Measurements from ENCODE around the gene DHH.

The DHH gene

GRCh38 chr12:49094975-49095365 is 369 bp upstream of the DHH start:
- no peak for TF ChIP-seq PAX5 (IDR thresholded peaks at IDR 0.05; ENCODE audit: insufficient read depth, low read length, severe bottlenecking)
- no peak for TF ChIP-seq TAF1 (IDR thresholded peaks at IDR 0.05; ENCODE audit: low read depth, low read length)
- TF ChIP-seq SPI1 (IDR thresholded peaks at IDR 0.05; ENCODE audit: low read depth, low read length) = no peak
- TF ChIP-seq POLR2A (IDR thresholded peaks at IDR 0.05; ENCODE audit: low read depth, low read length) = no peak
- TF ChIP-seq POU2F2 (IDR thresholded peaks at IDR 0.05; ENCODE audit: low read depth, low read length) = no peak
- no peak for TF ChIP-seq POLR2AphosphoS5 (IDR thresholded peaks at IDR 0.05; ENCODE audit: low read depth, low read length)
- DNase-seq (ENCODE audit: insufficient read length, low spot score) (no peak), FAIRE-seq (no peak)

- no peak for FAIRE-seq
- DNase-seq (ENCODE audit: insufficient read length, low spot score) = no peak
- TF ChIP-seq SPI1 (IDR thresholded peaks at IDR 0.05; ENCODE audit: low read depth, low read length) = no peak
Measured at GRCh38 chr12:49093792-49094159, 825 bp downstream of the DHH start.

- no peak for FAIRE-seq
- DNase-seq (ENCODE audit: insufficient read length, low spot score) = no peak
- no peak for TF ChIP-seq POLR2A (IDR thresholded peaks at IDR 0.05; ENCODE audit: low read depth, low read length)
- no peak for TF ChIP-seq PAX5 (IDR thresholded peaks at IDR 0.05; ENCODE audit: insufficient read depth, low read length, severe bottlenecking)
- no peak for TF ChIP-seq POU2F2 (IDR thresholded peaks at IDR 0.05; ENCODE audit: low read depth, low read length)
- TF ChIP-seq SPI1 (IDR thresholded peaks at IDR 0.05; ENCODE audit: low read depth, low read length) = no peak
- no peak for TF ChIP-seq POLR2AphosphoS5 (IDR thresholded peaks at IDR 0.05; ENCODE audit: low read depth, low read length)
- TF ChIP-seq TAF1 (IDR thresholded peaks at IDR 0.05; ENCODE audit: low read depth, low read length) = no peak
Measured at GRCh38 chr12:49092816-49093406, 1.7 kb downstream of the DHH start.

GRCh38 chr12:49092086-49092815 is 2.4 kb downstream of the DHH start:
- TF ChIP-seq PAX5 (IDR thresholded peaks at IDR 0.05; ENCODE audit: insufficient read depth, low read length, severe bottlenecking) (no peak), POU2F2 (IDR thresholded peaks at IDR 0.05; ENCODE audit: low read depth, low read length) (no peak), SPI1 (IDR thresholded peaks at IDR 0.05; ENCODE audit: low read depth, low read length) (no peak), POLR2AphosphoS5 (IDR thresholded peaks at IDR 0.05; ENCODE audit: low read depth, low read length) (no peak), POLR2A (IDR thresholded peaks at IDR 0.05; ENCODE audit: low read depth, low read length) (no peak), TAF1 (IDR thresholded peaks at IDR 0.05; ENCODE audit: low read depth, low read length) (no peak)
- DNase-seq (ENCODE audit: insufficient read length, low spot score) = no peak
- no peak for FAIRE-seq

- FAIRE-seq = no peak
- no peak for TF ChIP-seq PAX5 (IDR thresholded peaks at IDR 0.05; ENCODE audit: insufficient read depth, low read length, severe bottlenecking)
- no peak for TF ChIP-seq TAF1 (IDR thresholded peaks at IDR 0.05; ENCODE audit: low read depth, low read length)
- no peak for TF ChIP-seq POLR2AphosphoS5 (IDR thresholded peaks at IDR 0.05; ENCODE audit: low read depth, low read length)
- DNase-seq (ENCODE audit: insufficient read length, low spot score) = no peak
Measured at GRCh38 chr12:49091836-49092085, 2.8 kb downstream of the DHH start.

- TF ChIP-seq POLR2AphosphoS5 (IDR thresholded peaks at IDR 0.05; ENCODE audit: low read depth, low read length) (no peak), PAX5 (IDR thresholded peaks at IDR 0.05; ENCODE audit: insufficient read depth, low read length, severe bottlenecking) (no peak), TAF1 (IDR thresholded peaks at IDR 0.05; ENCODE audit: low read depth, low read length) (no peak), SPI1 (IDR thresholded peaks at IDR 0.05; ENCODE audit: low read depth, low read length) (no peak), POLR2A (IDR thresholded peaks at IDR 0.05; ENCODE audit: low read depth, low read length) (no peak), POU2F2 (IDR thresholded peaks at IDR 0.05; ENCODE audit: low read depth, low read length) (no peak)
- DNase-seq (ENCODE audit: insufficient read length, low spot score) (no peak), FAIRE-seq (no peak)
Measured at GRCh38 chr12:49091056-49091835, 3.4 kb downstream of the DHH start.

GRCh38 chr12:49089821-49090773 is 4.5 kb downstream of the DHH start:
- TF ChIP-seq TAF1 (IDR thresholded peaks at IDR 0.05; ENCODE audit: low read depth, low read length) (no peak), PAX5 (IDR thresholded peaks at IDR 0.05; ENCODE audit: insufficient read depth, low read length, severe bottlenecking) (no peak), SPI1 (IDR thresholded peaks at IDR 0.05; ENCODE audit: low read depth, low read length) (no peak), POLR2A (IDR thresholded peaks at IDR 0.05; ENCODE audit: low read depth, low read length) (no peak)
- no peak for FAIRE-seq
- DNase-seq (ENCODE audit: insufficient read length, low spot score) = no peak

- no peak for FAIRE-seq
- no peak for TF ChIP-seq POLR2AphosphoS5 (IDR thresholded peaks at IDR 0.05; ENCODE audit: low read depth, low read length)
- TF ChIP-seq TAF1 (IDR thresholded peaks at IDR 0.05; ENCODE audit: low read depth, low read length) = no peak
- no peak for TF ChIP-seq SPI1 (IDR thresholded peaks at IDR 0.05; ENCODE audit: low read depth, low read length)
- DNase-seq (ENCODE audit: insufficient read length, low spot score) = no peak
Measured at GRCh38 chr12:49088932-49089330, 5.7 kb downstream of the DHH start.

- TF ChIP-seq POLR2A (IDR thresholded peaks at IDR 0.05; ENCODE audit: low read depth, low read length) (no peak), POU2F2 (IDR thresholded peaks at IDR 0.05; ENCODE audit: low read depth, low read length) (peak; percentile 97)
- peak; percentile 83 for FAIRE-seq
- no peak for DNase-seq (ENCODE audit: insufficient read length, low spot score)
Measured at GRCh38 chr12:49088150-49088931, 6.3 kb downstream of the DHH start.
